Left lung (tissue), 10 donors: Measurements from ENCODE around the gene BLACAT1. TPM values are rescaled to one million over a fixed set of nuclear protein-coding genes. Genes with fewer than 3 reads are reported as not detected.

Source experiments
- ATAC-seq: fragments of 200-7000 bp; cut with Tn5 transposase; one replicate; pipeline ENCODE4 v1.9.1; 2020; ENCODE audit warnings: moderate library complexity
- DNase-seq, 4 donors: peaks; one replicate each; pipeline ENCODE4 v3.0.0-alpha.2; 2013 to 2020
- H3K27ac ChIP-seq, 2 donors: fragments of 200-600 bp; sonication (generic) in 1 of 2; one replicate each; pipeline versions ENCODE4 v1.5.0 to v1.8.0; 2020 to 2021
- H3K27me3 ChIP-seq, 2 donors: fragments of 200-600 bp; sonication (generic) in 1 of 2; one replicate each; pipeline versions ENCODE4 v1.5.0 to v1.8.0; 2020 to 2021
- H3K36me3 ChIP-seq, 2 donors: fragments of 200-600 bp; sonication (generic) in 1 of 2; one replicate each; pipeline versions ENCODE4 v1.5.0 to v1.8.0; 2020 to 2021
- H3K4me1 ChIP-seq, 2 donors: fragments of 200-600 bp; one replicate each; pipeline ENCODE4 v1.8.0; 2021
- H3K4me3 ChIP-seq, 2 donors: fragments of 200-600 bp; sonication (generic) in 1 of 2; one replicate each; pipeline versions ENCODE4 v1.5.0 to v1.8.0; 2020 to 2021; ENCODE audit warnings: mild to moderate bottlenecking in 1 of 2
- H3K9me3 ChIP-seq, 2 donors: fragments of 200-600 bp; sonication (generic) in 1 of 2; one replicate each; pipeline versions ENCODE4 v1.5.0 to v1.8.0; 2020 to 2021
- intact Hi-C, 2 donors: fragments of 100-400 bp; cut with DNase I; formaldehyde crosslinking; loops; one replicate each; pipeline versions ENCODE4 v1.11.2 to v1.14.2; 2022
- polyA plus RNA-seq, 6 donors: library from polyadenylated mRNA; unstranded; fragments of 120-200 nt; gene quantifications; one replicate each; pipeline ENCODE4 v1.2.1, GENCODE V29; 2013; ENCODE audit not compliant: insufficient read length in 6 of 6
- total RNA-seq, 2 donors: library from RNA; stranded (reverse); fragmentation: NEBNext Ultra II Directional; extraction: Animal tissue kit (Norgen Biotek cat#: 25700); gene quantifications; one replicate each; pipeline ENCODE4 v1.2.1, GENCODE V29; 2021
- TF ChIP-seq, protein P1 (sequence below), 2 donors: fragments of 200-600 bp; sonication (generic) in 1 of 2; IDR thresholded peaks; one replicate each; pipeline versions ENCODE4 v1.5.0 to v1.8.0; 2021; ENCODE audit warnings: antibody characterized with exemption in 2 of 2
- donor health status: DM: no; HTN: yes; CAD: no.
- donor health status: DM: no; HTN: no; CAD: no.

Gene BLACAT1
- total and polyA plus RNA-seq, 8 donors, result 0.55 to 6.5 (median 4.2) TPM

DNA sequence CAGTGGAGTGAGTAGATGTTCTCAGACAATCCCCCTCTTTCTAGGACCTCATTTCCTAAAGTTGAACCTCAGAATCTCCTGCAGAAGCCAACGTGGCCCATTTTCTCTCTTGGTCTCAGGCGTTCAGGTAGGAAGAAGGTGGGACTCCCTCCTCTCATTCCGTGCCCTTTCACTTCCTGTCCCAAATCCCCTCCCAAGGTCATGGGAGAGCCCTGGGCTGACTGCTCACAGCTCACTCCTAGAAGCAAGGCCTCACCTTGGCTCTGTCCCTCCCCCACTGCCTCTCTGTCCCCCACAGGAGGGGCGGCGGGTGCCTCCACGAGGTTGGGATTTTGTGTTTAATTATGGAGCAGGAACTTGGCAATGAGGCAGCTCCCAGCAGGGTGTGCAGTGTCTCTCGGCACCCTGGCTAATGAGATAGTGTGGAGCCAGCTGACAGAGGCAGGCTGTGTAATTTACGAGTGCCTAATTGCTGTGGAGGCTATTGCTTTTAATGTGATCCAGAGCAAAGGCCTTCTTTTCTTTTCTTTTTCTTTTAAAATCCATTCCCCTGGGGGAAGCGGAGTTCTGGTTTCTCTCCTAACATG is 39.5 kb upstream of the BLACAT1 start:
- Histone ChIP-seq H3K4me1 (peaks cover 3 to 14% of the 10 kb centered on the region in 2 donors), H3K27me3 (peaks cover 0 to 37% of the 10 kb centered on the region in 2 donors), H3K9me3 (no peaks in the 10 kb centered on the region), H3K4me3 (no peak overlapping the region), H3K27ac (no peak overlapping the region), H3K36me3 (no peaks in the 10 kb centered on the region)
- no peak for DNase-seq
- TF ChIP-seq, protein P1, sequence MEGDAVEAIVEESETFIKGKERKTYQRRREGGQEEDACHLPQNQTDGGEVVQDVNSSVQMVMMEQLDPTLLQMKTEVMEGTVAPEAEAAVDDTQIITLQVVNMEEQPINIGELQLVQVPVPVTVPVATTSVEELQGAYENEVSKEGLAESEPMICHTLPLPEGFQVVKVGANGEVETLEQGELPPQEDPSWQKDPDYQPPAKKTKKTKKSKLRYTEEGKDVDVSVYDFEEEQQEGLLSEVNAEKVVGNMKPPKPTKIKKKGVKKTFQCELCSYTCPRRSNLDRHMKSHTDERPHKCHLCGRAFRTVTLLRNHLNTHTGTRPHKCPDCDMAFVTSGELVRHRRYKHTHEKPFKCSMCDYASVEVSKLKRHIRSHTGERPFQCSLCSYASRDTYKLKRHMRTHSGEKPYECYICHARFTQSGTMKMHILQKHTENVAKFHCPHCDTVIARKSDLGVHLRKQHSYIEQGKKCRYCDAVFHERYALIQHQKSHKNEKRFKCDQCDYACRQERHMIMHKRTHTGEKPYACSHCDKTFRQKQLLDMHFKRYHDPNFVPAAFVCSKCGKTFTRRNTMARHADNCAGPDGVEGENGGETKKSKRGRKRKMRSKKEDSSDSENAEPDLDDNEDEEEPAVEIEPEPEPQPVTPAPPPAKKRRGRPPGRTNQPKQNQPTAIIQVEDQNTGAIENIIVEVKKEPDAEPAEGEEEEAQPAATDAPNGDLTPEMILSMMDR (IDR thresholded peaks at IDR 0.05), result no peak
- intact Hi-C loops, result no loop called here
- ATAC-seq, result no peak

GRCh38 chr1:205494115-205494514 is 38.3 kb upstream of the BLACAT1 start:
- H3K27me3 ChIP-seq, result peaks cover 0 to 46% of the 10 kb centered on the region in 2 donors
- H3K4me3 ChIP-seq, result no peak overlapping the region
- H3K27ac ChIP-seq, result no peak overlapping the region
- DNase-seq, result no peak
- ATAC-seq, result no peak
- peaks cover 3 to 14% of the 10 kb centered on the region in 2 donors for H3K4me1 ChIP-seq
- TF ChIP-seq, protein P1 (IDR thresholded peaks at IDR 0.05), result no peak
- intact Hi-C loops, result no loop called here
- H3K36me3 ChIP-seq, result no peaks in the 10 kb centered on the region
- H3K9me3 ChIP-seq, result no peaks in the 10 kb centered on the region

DNA sequence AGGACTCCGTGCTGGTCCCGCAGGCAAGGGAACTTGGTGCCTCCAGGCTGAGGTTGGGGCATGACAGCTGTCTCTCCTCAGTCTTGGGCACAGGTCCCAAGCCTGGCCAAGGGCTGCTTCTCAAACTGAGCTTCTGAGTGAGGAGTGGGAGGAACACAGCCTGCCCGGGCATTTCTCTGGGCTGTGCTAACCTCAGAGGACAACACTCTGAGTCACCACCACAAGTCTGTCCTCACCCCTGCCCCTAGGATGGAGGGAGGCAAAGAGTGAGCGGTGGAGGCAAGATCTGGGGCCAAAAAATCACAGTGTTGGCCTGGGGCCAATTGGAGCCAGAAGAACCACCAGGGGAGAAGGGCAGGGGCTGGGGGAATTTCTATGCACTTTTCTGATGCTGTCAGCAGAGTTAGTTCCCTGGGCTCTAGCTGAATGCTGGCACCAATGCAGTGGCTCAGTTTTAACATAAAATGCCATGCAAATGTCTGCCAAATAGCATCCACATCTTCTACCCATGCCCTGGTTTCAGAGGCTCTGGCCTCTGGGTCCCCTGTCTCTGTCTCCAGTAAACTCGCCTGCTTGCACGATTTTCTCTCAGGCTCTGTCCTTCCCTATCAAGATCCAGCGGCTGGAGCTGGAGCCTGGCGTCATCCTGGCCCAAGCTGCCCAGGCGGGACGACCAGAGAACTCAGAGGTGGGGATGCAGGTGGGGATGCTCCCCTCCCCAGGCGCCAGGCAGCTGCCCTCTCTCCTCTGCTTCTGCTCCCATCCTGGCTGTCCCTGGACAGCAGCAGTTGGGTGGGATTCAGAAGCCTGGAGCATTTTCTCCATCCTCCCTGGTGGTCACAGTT is 37.6 kb upstream of the BLACAT1 start:
- H3K36me3 ChIP-seq, result no peaks in the 10 kb centered on the region
- TF ChIP-seq, protein P1 (IDR thresholded peaks at IDR 0.05), result no peak
- intact Hi-C loops, result no loop called here
- H3K27ac ChIP-seq, result no peak overlapping the region
- ATAC-seq (peak; percentile 71), DNase-seq (peak in 1 of 4 donors; percentile 44)
- H3K27me3 ChIP-seq, result peaks cover 0 to 46% of the 10 kb centered on the region in 2 donors
- H3K4me3 ChIP-seq, result no peak overlapping the region
- H3K4me1 ChIP-seq, result peaks cover 3 to 14% of the 10 kb centered on the region in 2 donors
- H3K9me3 ChIP-seq, result no peaks in the 10 kb centered on the region

DNA sequence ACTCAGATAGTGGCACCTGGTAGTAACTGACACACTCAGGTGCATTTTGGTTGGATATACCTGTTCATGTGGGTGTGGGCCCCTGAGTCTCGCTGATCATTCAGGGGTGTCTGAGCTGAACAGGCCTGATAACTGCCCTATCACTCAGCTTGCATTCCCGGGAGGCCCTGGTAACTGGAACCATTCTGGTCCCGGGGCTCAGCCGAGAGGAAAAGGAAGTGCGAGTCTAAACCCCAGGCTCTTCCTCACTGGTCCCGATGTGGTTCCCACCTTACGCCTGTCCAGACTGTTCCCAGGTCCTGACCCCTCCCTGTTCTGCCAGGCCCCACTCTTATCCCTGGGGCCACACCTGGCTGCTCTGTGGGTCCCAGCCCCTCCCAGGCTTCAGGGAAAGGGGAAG is 36.9 kb upstream of the BLACAT1 start:
- TF ChIP-seq, protein P1 (IDR thresholded peaks at IDR 0.05), result no peak
- DNase-seq (no peak), ATAC-seq (no peak)
- Histone ChIP-seq H3K27me3 (peaks cover 0 to 46% of the 10 kb centered on the region in 2 donors), H3K4me1 (peaks cover 3 to 14% of the 10 kb centered on the region in 2 donors), H3K36me3 (no peaks in the 10 kb centered on the region), H3K27ac (no peak overlapping the region), H3K4me3 (no peak overlapping the region), H3K9me3 (no peaks in the 10 kb centered on the region)
- intact Hi-C loops, result no loop called here

DNA sequence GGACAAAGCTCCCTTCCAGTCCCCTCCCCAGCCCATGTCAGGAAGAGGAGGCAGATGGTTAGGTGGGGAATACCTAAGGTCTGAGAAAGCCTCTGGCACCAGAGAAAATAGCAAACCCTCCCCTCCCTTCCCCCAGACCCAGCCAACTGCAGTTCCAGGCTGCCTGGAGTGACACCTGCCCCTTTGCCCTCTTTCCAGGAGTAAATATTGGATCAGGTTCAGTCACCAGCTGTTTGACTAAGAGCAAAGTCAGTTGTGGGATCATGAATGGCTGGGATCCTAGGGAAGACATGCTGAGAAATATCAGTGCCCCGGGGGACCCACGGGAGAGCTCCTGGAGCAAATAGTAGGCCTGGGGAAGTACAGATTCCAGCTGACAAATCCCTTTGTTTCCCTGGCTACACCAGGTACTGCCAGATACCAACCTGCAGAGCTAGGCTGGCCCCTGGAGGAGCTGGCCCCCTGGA is 36.4 kb upstream of the BLACAT1 start:
- TF ChIP-seq, protein P1 (IDR thresholded peaks at IDR 0.05), result no peak
- Histone ChIP-seq H3K27ac (no peak overlapping the region), H3K27me3 (peaks cover 0 to 46% of the 10 kb centered on the region in 2 donors), H3K36me3 (no peaks in the 10 kb centered on the region), H3K9me3 (no peaks in the 10 kb centered on the region), H3K4me1 (peaks cover 3 to 14% of the 10 kb centered on the region in 2 donors), H3K4me3 (no peak overlapping the region)
- DNase-seq, result no peak
- no peak for ATAC-seq
- intact Hi-C loops, result no loop called here
